Mucosa of gallbladder (tissue), 1 donor: ENCODE results near the gene THEMIS. TPM values are rescaled to one million over a fixed set of nuclear protein-coding genes. Genes with fewer than 3 reads are reported as not detected.
"Not testable (repeated sequence)": the region's sequence is repeated elsewhere in the genome, so short reads cannot be mapped to it uniquely, and the experiment has no call there.

Source experiments
- DNase-seq: peaks from one replicate; pipeline ENCODE4 v3.0.0-alpha.2; 2020; ENCODE audit warnings: low spot score
- total RNA-seq: library from RNA; stranded (reverse); gene quantifications from one replicate; pipeline ENCODE4 v1.2.1, GENCODE V29; 2021
- donor health status: DM: no; HTN: no; CAD: no.

The THEMIS gene
- total RNA-seq, 1 donor from 2014 or later: 2.8 TPM

- no peak for DNase-seq
Observed at GRCh38 chr6:127725821-127726220, 175.0 kb downstream of the THEMIS start.

- no peak for DNase-seq
Observed at GRCh38 chr6:127718694-127719093, 182.2 kb downstream of the THEMIS start.

GRCh38 chr6:127717384-127717783, 183.5 kb downstream of the THEMIS start:
- no peak for DNase-seq

GRCh38 chr6:127716465-127716864, 184.4 kb downstream of the THEMIS start:
- DNase-seq: no peak

GRCh38 chr6:127710668-127711067, 190.2 kb downstream of the THEMIS start:
- DNase-seq: no peak

DNA sequence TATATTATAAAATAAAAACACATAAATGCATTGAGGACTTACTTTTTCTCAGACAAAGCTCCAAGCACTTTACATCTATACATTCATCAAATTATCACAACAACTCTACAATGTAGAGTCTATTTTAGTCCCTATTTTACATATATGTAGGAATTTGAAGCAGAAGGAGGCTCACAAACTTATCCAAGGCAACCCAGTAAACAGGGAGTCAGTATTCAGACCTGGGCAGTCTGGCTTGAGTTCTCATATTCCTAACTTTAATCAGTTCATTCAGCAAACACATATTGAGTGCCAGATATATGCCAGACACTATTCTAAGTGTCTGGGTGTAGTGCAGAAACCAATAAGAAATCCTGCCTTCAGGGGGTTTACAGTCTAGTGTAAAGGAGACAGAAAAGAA, 194.6 kb downstream of the THEMIS start:
- no peak for DNase-seq

GRCh38 chr6:127695108-127695507, 205.8 kb downstream of the THEMIS start:
- DNase-seq: no peak

DNA sequence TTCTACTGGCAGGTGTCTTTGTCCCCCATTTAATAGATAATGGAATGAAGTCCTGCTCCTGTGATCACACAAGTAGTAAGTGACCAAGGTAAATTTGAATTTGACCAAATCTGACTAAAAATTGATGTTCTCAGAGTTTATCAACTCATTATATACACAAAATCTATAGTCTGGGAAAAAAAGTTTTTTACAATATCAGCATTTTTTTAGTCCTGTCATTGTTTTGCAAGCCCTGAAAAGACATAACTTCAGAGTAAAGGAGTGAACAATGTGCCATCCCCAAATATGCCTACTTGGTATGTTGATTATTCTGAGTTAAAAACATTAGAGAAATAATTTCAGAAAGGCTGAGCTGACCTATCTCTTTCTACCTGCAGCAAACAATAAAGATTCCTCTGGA, 209.7 kb downstream of the THEMIS start:
- DNase-seq: no peak

GRCh38 chr6:127690588-127690987, 210.3 kb downstream of the THEMIS start:
- DNase-seq: no peak

- DNase-seq: no peak
Observed at GRCh38 chr6:127690092-127690491, 210.8 kb downstream of the THEMIS start.

GRCh38 chr6:127687490-127687889, 213.4 kb downstream of the THEMIS start:
- DNase-seq: not testable (repeated sequence)

GRCh38 chr6:127686084-127686483, 214.8 kb downstream of the THEMIS start:
- no peak for DNase-seq

- no peak for DNase-seq
Observed at GRCh38 chr6:127684501-127684900, 216.4 kb downstream of the THEMIS start.
